Measurements from ENCODE around the gene EIF2B2. TPM values are rescaled to one million over a fixed set of nuclear protein-coding genes. Genes with fewer than 3 reads are reported as not detected.

The EIF2B2 gene
- total and polyA plus RNA-seq, 10 of the 15 experiments (the other 5 are each of a cell fraction or from before 2014, with no cell fraction given), result 17.4 to 168 (median 65.5) TPM

- H3K27ac ChIP-seq (ENCODE audit: control insufficient read depth, insufficient read depth), result no peak overlapping the region
- no peak overlapping the region for H3K4me2 ChIP-seq (ENCODE audit: control insufficient read depth, insufficient read depth)
- H3K27me3 ChIP-seq (replicated peaks in 1 of 2; ENCODE audit: control insufficient read depth in 2 of 2, insufficient read depth in 2 of 2, low read length in 1 of 2), result no peaks in the 10 kb centered on the region
- no peak overlapping the region for H3K4me3 ChIP-seq
- ATAC-seq, result no peak
- H3K9ac ChIP-seq (ENCODE audit: control insufficient read depth, insufficient read depth, low read length), result no peak overlapping the region
- peaks cover 4 to 27% of the 10 kb centered on the region in 2 experiments for H3K36me3 ChIP-seq (ENCODE audit: control insufficient read depth in 2 of 2, insufficient read depth in 2 of 2, low read length in 1 of 2)
- DNase-seq (ENCODE audit: low read depth, low spot score), result no peak
- FAIRE-seq, result no peak
- H3K4me1 ChIP-seq (ENCODE audit: control insufficient read depth, insufficient read depth, low read length), result no peaks in the 10 kb centered on the region
- intact Hi-C loops (cut with micrococcal nuclease; ENCODE audit: unreplicated experiment), result no loop called here
- RAD21 ChIA-PET (ENCODE audit: unreplicated experiment), result interaction anchor here (1.0 kb wide), 1 partner anchor 10 kb away, joined by 3 read pairs; no protein-coding TSS in a partner anchor
- no TSS peak for BruUV-seq (replicated peaks)
- H4K20me1 ChIP-seq (ENCODE audit: control insufficient read depth, insufficient read depth), result no peaks in the 10 kb centered on the region
- 98% methylated on average over 6 of the region's 6 CpGs for WGBS (ENCODE audit: insufficient coverage, insufficient replicate concordance, low lambda C conversion rate, missing lambda C conversion rate)
- POLR2A ChIA-PET, result no interaction called here
- CTCF ChIA-PET, result interaction anchor here (0.9 to 3.6 kb wide), 4 partner anchors 10 to 152 kb away, joined by 3 to 15 read pairs (median 3); no protein-coding TSS in a partner anchor
- H2AFZ ChIP-seq (ENCODE audit: control insufficient read depth, low read depth, low read length), result no peak overlapping the region
- SMC1A ChIA-PET (ENCODE audit: uncharacterized antibody, unreplicated experiment), result interaction anchor here (2.8 kb wide), 1 partner anchor 10 kb away, joined by 13 read pairs; no protein-coding TSS in a partner anchor
- H3K9me3 ChIP-seq (replicated peaks; ENCODE audit: control insufficient read depth, insufficient read depth, low read length), result no peaks in the 10 kb centered on the region
- no peaks in the 10 kb centered on the region for H3K79me2 ChIP-seq (ENCODE audit: control insufficient read depth, insufficient read depth, low read length)
- TF ChIP-seq HDGF (IDR thresholded peaks at IDR 0.05) (no peak), YBX1 (IDR thresholded peaks at IDR 0.05) (no peak), YY1 (IDR thresholded peaks at IDR 0.05; ENCODE audit: low read depth, low read length) (no peak), ASH2L (IDR thresholded peaks at IDR 0.05; ENCODE audit: borderline replicate concordance, low read depth) (no peak), JUND (IDR thresholded peaks at IDR 0.05; ENCODE audit: low read depth, low read length) (no peak), BHLHE40 (IDR thresholded peaks at IDR 0.05; ENCODE audit: borderline replicate concordance in 1 of 2, low read depth in 2 of 2, low read length in 1 of 2) (no peak), ELK1 (IDR thresholded peaks at IDR 0.05; ENCODE audit: low read depth, low read length) (no peak), TAF1 (IDR thresholded peaks at IDR 0.05; ENCODE audit: borderline replicate concordance, low read depth, low read length) (no peak)
- TF ChIP-seq, protein P1, sequence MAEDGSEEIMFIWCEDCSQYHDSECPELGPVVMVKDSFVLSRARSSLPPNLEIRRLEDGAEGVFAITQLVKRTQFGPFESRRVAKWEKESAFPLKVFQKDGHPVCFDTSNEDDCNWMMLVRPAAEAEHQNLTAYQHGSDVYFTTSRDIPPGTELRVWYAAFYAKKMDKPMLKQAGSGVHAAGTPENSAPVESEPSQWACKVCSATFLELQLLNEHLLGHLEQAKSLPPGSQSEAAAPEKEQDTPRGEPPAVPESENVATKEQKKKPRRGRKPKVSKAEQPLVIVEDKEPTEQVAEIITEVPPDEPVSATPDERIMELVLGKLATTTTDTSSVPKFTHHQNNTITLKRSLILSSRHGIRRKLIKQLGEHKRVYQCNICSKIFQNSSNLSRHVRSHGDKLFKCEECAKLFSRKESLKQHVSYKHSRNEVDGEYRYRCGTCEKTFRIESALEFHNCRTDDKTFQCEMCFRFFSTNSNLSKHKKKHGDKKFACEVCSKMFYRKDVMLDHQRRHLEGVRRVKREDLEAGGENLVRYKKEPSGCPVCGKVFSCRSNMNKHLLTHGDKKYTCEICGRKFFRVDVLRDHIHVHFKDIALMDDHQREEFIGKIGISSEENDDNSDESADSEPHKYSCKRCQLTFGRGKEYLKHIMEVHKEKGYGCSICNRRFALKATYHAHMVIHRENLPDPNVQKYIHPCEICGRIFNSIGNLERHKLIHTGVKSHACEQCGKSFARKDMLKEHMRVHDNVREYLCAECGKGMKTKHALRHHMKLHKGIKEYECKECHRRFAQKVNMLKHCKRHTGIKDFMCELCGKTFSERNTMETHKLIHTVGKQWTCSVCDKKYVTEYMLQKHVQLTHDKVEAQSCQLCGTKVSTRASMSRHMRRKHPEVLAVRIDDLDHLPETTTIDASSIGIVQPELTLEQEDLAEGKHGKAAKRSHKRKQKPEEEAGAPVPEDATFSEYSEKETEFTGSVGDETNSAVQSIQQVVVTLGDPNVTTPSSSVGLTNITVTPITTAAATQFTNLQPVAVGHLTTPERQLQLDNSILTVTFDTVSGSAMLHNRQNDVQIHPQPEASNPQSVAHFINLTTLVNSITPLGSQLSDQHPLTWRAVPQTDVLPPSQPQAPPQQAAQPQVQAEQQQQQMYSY (CRISPR knock-in tag; IDR thresholded peaks at IDR 0.05), result no peak
- TF ChIP-seq, protein P2, sequence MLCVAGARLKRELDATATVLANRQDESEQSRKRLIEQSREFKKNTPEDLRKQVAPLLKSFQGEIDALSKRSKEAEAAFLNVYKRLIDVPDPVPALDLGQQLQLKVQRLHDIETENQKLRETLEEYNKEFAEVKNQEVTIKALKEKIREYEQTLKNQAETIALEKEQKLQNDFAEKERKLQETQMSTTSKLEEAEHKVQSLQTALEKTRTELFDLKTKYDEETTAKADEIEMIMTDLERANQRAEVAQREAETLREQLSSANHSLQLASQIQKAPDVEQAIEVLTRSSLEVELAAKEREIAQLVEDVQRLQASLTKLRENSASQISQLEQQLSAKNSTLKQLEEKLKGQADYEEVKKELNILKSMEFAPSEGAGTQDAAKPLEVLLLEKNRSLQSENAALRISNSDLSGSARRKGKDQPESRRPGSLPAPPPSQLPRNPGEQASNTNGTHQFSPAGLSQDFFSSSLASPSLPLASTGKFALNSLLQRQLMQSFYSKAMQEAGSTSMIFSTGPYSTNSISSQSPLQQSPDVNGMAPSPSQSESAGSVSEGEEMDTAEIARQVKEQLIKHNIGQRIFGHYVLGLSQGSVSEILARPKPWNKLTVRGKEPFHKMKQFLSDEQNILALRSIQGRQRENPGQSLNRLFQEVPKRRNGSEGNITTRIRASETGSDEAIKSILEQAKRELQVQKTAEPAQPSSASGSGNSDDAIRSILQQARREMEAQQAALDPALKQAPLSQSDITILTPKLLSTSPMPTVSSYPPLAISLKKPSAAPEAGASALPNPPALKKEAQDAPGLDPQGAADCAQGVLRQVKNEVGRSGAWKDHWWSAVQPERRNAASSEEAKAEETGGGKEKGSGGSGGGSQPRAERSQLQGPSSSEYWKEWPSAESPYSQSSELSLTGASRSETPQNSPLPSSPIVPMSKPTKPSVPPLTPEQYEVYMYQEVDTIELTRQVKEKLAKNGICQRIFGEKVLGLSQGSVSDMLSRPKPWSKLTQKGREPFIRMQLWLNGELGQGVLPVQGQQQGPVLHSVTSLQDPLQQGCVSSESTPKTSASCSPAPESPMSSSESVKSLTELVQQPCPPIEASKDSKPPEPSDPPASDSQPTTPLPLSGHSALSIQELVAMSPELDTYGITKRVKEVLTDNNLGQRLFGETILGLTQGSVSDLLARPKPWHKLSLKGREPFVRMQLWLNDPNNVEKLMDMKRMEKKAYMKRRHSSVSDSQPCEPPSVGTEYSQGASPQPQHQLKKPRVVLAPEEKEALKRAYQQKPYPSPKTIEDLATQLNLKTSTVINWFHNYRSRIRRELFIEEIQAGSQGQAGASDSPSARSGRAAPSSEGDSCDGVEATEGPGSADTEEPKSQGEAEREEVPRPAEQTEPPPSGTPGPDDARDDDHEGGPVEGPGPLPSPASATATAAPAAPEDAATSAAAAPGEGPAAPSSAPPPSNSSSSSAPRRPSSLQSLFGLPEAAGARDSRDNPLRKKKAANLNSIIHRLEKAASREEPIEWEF (IDR thresholded peaks at IDR 0.05; ENCODE audit: insufficient replicate concordance, low read depth, low read length), result no peak
- in situ Hi-C loops (cut with MboI), result no loop called here
Measured at GRCh38 chr14:75013290-75013689, 10.6 kb downstream of the EIF2B2 start.

All from GM12878 (cell line).